ENCODE results near the gene MIPOL1. TPM values are rescaled to one million over a fixed set of nuclear protein-coding genes. Genes with fewer than 3 reads are reported as not detected.

MIPOL1 gene
- total and polyA plus RNA-seq, 7 donors, result 0.77 to 5.6 (median 5.1) TPM

- no peak for DNase-seq
- Histone ChIP-seq H3K9me3 (no peaks in the 10 kb centered on the region), H3K27me3 (ENCODE audit: insufficient read depth in 3 of 3, low read length in 2 of 3) (no peaks in the 10 kb centered on the region), H3K27ac (no peak overlapping the region), H3K4me1 (no peaks in the 10 kb centered on the region), H3K4me3 (no peak overlapping the region), H3K36me3 (ENCODE audit: insufficient read depth in 1 of 2, low read depth in 1 of 2) (no peaks in the 10 kb centered on the region)
- TF ChIP-seq, protein P1, sequence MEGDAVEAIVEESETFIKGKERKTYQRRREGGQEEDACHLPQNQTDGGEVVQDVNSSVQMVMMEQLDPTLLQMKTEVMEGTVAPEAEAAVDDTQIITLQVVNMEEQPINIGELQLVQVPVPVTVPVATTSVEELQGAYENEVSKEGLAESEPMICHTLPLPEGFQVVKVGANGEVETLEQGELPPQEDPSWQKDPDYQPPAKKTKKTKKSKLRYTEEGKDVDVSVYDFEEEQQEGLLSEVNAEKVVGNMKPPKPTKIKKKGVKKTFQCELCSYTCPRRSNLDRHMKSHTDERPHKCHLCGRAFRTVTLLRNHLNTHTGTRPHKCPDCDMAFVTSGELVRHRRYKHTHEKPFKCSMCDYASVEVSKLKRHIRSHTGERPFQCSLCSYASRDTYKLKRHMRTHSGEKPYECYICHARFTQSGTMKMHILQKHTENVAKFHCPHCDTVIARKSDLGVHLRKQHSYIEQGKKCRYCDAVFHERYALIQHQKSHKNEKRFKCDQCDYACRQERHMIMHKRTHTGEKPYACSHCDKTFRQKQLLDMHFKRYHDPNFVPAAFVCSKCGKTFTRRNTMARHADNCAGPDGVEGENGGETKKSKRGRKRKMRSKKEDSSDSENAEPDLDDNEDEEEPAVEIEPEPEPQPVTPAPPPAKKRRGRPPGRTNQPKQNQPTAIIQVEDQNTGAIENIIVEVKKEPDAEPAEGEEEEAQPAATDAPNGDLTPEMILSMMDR (IDR thresholded peaks at IDR 0.05), result no peak
- 96 to 100% (median 97%) methylated on average over 1 of the region's 1 CpG for WGBS, 3 donors
- no peak for ATAC-seq
- intact Hi-C loops (cut with DNase I), result no loop called here
Observed at GRCh38 chr14:37328673-37329072, 130.9 kb downstream of the MIPOL1 start.

GRCh38 chr14:37329189-37330001, 131.7 kb downstream of the MIPOL1 start:
- TF ChIP-seq, protein P1 (IDR thresholded peaks at IDR 0.05), result no peak
- Histone ChIP-seq H3K36me3 (ENCODE audit: insufficient read depth in 1 of 2, low read depth in 1 of 2) (no peaks in the 10 kb centered on the region), H3K9me3 (no peaks in the 10 kb centered on the region), H3K4me1 (no peaks in the 10 kb centered on the region), H3K4me3 (no peak overlapping the region), H3K27me3 (ENCODE audit: insufficient read depth in 3 of 3, low read length in 2 of 3) (no peaks in the 10 kb centered on the region), H3K27ac (no peak overlapping the region)
- DNase-seq (no peak), ATAC-seq (no peak)
- intact Hi-C loops (cut with DNase I), result no loop called here
- WGBS, 3 donors, result 73 to 89% (median 79%) methylated on average over 2 of the region's 2 CpGs

DNA sequence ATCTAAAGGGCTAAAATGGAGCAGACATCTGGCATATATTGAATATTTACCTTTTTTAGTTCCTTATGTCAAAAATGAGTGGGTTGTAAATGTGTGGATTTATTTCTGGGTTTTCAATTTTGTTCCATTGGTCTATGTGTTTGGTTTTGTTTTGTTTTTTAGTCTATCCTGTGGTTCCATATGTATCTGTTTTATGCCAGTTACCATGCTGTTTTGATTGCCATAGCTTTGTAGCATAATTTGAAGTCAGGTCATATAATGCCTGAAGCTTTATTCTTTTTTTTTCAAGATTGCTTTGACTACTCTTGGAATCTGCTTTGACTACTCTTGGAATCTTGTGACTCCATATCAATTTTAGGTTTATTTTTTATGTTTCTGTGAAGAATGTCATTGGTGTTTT, 133.2 kb downstream of the MIPOL1 start:
- Histone ChIP-seq H3K9me3 (no peaks in the 10 kb centered on the region), H3K36me3 (ENCODE audit: insufficient read depth in 1 of 2, low read depth in 1 of 2) (no peaks in the 10 kb centered on the region), H3K4me3 (no peak overlapping the region), H3K27ac (no peak overlapping the region), H3K27me3 (ENCODE audit: insufficient read depth in 3 of 3, low read length in 2 of 3) (no peaks in the 10 kb centered on the region), H3K4me1 (no peaks in the 10 kb centered on the region)
- TF ChIP-seq, protein P1 (IDR thresholded peaks at IDR 0.05), result no peak
- DNase-seq (no peak), ATAC-seq (no peak)
- intact Hi-C loops (cut with DNase I), result no loop called here

- ATAC-seq, result no peak
- Histone ChIP-seq H3K4me3 (no peak overlapping the region), H3K27me3 (ENCODE audit: insufficient read depth in 3 of 3, low read length in 2 of 3) (no peaks in the 10 kb centered on the region), H3K27ac (no peak overlapping the region), H3K4me1 (no peaks in the 10 kb centered on the region), H3K36me3 (ENCODE audit: insufficient read depth in 1 of 2, low read depth in 1 of 2) (no peaks in the 10 kb centered on the region), H3K9me3 (no peaks in the 10 kb centered on the region)
- WGBS, 3 donors, result 88 to 90% (median 90%) methylated on average over 4 of the region's 4 CpGs
- intact Hi-C loops (cut with DNase I), result no loop called here
- TF ChIP-seq, protein P1 (IDR thresholded peaks at IDR 0.05), result no peak
- no peak for DNase-seq
Observed at GRCh38 chr14:37340353-37340752, 142.6 kb downstream of the MIPOL1 start.

All from psoas muscle (tissue), 8 donors.